ENCODE data around the gene MACROH2A1. TPM values are rescaled to one million over a fixed set of nuclear protein-coding genes. Genes with fewer than 3 reads are reported as not detected.

The MACROH2A1 gene
- total and polyA plus RNA-seq, 2 experiments from 2014 or later, result 64.9 to 81.6 TPM

GRCh38 chr5:135405082-135405481 lies 6.1 kb upstream of the MACROH2A1 start (continued):
- TF ChIP-seq ZNF462 (CRISPR knock-in tag; IDR thresholded peaks at IDR 0.05) (no peak), ZNF114 (CRISPR knock-in tag; IDR thresholded peaks at IDR 0.05) (no peak), EZH2phosphoT487 (IDR thresholded peaks at IDR 0.05; ENCODE audit: unreplicated experiment) (no peak), NANOG (IDR thresholded peaks at IDR 0.05; ENCODE audit: borderline replicate concordance) (no peak), POLR2AphosphoS5 (IDR thresholded peaks at IDR 0.05; ENCODE audit: low read depth) (no peak)

DNA sequence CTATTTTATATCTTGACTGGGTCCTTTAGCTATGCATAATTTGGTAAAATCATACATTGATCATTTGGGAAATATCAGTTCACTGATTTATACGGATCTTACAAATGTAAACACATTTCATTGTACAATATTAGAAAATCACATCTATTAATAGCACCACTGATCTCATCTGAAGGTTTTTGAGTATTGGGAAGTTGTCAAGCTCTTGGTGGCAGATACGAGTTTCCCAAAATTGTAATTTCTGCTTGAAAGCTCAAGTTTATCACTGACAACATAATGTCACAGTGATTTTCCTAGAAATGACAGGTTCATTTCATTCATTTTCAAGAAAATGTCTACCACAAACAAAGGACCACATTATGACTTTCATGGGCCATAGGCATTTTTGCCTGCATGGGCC lies 3.0 kb upstream of the MACROH2A1 start:
- no peak overlapping the region for H2AFZ ChIP-seq
- H3K9me2 ChIP-seq (ENCODE audit: insufficient read depth), result no peaks in the 10 kb centered on the region
- ATAC-seq (no peak), DNase-seq (ENCODE audit: low spot score) (no peak)
- H3K4me2 ChIP-seq, result no peak overlapping the region
- H3F3A ChIP-seq (replicated peaks; ENCODE audit: low read depth), result peaks cover 15% of the 10 kb centered on the region
- Mint-ChIP-seq H3K4me1 (peaks cover 46% of the 10 kb centered on the region), H3K36me3 (ENCODE audit: low read depth) (no peaks in the 10 kb centered on the region), H3K9me3 (no peaks in the 10 kb centered on the region), H3K27ac (no peak overlapping the region), H3K27me3 (ENCODE audit: insufficient read depth, low read depth, poor library complexity) (peaks cover 33% of the 10 kb centered on the region), H3K4me3 (no peak overlapping the region)
- H3K4me3 ChIP-seq, result no peak overlapping the region
- no peak overlapping the region for H3K27ac ChIP-seq (ENCODE audit: low read depth)
- peaks cover 86% of the 10 kb centered on the region for H3K27me3 ChIP-seq (ENCODE audit: insufficient read depth)
- peaks cover 5% of the 10 kb centered on the region for H3K79me2 ChIP-seq (replicated peaks; ENCODE audit: insufficient read depth)
- peaks cover 11% of the 10 kb centered on the region for H4K20me1 ChIP-seq (replicated peaks; ENCODE audit: insufficient read depth)
- H3K36me3 ChIP-seq (ENCODE audit: insufficient read depth), result no peaks in the 10 kb centered on the region
- no peak for TF ChIP-seq ZNF462 (CRISPR knock-in tag; IDR thresholded peaks at IDR 0.05)
- peaks cover 44% of the 10 kb centered on the region for H3K4me1 ChIP-seq (ENCODE audit: insufficient read depth)

All from GM23338 (cell line).